ENCODE measurements around the gene SORBS2.
A peak's percentile ranks its signal among the peaks of the same experiment; 100 is the strongest.

Gene SORBS2

DNA sequence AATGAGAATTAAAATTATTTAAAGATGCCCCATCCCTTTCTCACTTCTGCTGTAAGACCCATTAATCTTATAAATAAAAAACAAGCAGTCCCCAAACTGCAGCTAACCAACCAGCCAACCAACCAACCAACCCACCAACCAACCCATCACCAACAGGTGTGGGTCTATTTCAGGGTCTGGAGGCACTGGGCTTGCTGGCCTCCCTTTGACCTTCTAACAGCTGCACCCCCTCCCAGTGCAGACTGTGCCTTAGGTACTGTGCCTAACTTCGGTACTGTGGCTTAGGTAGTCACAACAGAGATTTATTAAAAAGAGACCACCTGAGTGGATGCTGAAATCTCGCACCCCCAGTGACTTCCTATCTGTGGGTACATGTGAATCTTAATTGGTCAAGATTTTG, 128.1 kb downstream of the SORBS2 start:
- H3K27ac ChIP-seq: no peak overlapping the region
- DNase-seq (ENCODE audit: low spot score): no peak
- ChIA-PET CTCF (no interaction called here), POLR2A (ENCODE audit: low non-redundant PET) (no interaction called here)
- TF ChIP-seq, protein P1, sequence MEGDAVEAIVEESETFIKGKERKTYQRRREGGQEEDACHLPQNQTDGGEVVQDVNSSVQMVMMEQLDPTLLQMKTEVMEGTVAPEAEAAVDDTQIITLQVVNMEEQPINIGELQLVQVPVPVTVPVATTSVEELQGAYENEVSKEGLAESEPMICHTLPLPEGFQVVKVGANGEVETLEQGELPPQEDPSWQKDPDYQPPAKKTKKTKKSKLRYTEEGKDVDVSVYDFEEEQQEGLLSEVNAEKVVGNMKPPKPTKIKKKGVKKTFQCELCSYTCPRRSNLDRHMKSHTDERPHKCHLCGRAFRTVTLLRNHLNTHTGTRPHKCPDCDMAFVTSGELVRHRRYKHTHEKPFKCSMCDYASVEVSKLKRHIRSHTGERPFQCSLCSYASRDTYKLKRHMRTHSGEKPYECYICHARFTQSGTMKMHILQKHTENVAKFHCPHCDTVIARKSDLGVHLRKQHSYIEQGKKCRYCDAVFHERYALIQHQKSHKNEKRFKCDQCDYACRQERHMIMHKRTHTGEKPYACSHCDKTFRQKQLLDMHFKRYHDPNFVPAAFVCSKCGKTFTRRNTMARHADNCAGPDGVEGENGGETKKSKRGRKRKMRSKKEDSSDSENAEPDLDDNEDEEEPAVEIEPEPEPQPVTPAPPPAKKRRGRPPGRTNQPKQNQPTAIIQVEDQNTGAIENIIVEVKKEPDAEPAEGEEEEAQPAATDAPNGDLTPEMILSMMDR (conservative IDR thresholded peaks at IDR 0.05; ENCODE audit: low read depth): no peak

DNA sequence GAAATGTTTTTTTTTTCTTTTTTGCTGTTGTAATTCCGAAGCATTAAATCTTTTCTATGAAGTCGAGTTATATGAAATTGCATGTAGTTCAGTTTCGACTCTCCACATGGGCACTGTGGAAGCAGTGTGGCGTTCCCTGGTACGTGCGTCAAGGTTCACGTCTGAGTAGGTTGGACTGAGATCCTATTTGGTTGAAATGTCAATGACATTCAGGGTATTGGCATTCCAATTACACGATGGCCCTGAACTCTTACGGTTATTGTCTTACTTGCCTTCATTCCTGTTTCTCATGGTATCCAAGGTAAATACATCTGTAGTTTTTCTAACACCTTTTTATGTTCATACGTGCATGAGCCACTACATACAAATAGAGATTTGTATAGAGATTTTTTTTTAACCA, 128.8 kb downstream of the SORBS2 start:
- POLR2A ChIA-PET (ENCODE audit: low non-redundant PET): no interaction called here
- CTCF ChIA-PET: no interaction called here
- TF ChIP-seq, protein P1 (conservative IDR thresholded peaks at IDR 0.05; ENCODE audit: low read depth): no peak
- DNase-seq (ENCODE audit: low spot score): no peak
- no peak overlapping the region for H3K27ac ChIP-seq

GRCh38 chr4:185682236-185682635, 129.8 kb downstream of the SORBS2 start:
- no peak overlapping the region for H3K27ac ChIP-seq
- CTCF ChIA-PET: no interaction called here
- POLR2A ChIA-PET (ENCODE audit: low non-redundant PET): no interaction called here
- TF ChIP-seq, protein P1 (conservative IDR thresholded peaks at IDR 0.05; ENCODE audit: low read depth): no peak
- DNase-seq (ENCODE audit: low spot score): peak; percentile 51

- no peak overlapping the region for H3K27ac ChIP-seq
- POLR2A ChIA-PET (ENCODE audit: low non-redundant PET): no interaction called here
- CTCF ChIA-PET: no interaction called here
- TF ChIP-seq, protein P1 (conservative IDR thresholded peaks at IDR 0.05; ENCODE audit: low read depth): no peak
- no peak for DNase-seq (ENCODE audit: low spot score)
Measured at GRCh38 chr4:185681604-185682003, 130.4 kb downstream of the SORBS2 start.

DNA sequence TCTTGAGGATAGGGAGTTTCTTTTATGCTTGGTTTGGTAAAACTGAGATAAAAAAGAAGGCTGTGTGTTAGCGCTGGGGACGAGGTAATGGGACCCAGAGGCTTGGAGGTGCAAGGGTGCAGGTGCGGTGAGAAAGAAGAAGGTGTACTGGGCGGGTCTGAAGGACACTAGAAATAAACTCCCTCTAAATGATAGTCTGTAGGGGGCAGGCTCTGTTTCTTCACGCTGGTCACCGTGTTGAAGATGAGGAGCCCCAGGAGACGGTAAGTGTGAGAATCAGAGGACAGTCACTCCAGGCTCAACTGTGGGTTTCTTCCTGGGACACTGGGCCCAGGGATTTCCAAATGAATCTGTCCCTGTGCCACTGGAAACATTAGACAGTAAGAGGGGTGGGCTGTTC, 131.4 kb downstream of the SORBS2 start:
- ChIA-PET POLR2A (ENCODE audit: low non-redundant PET) (no interaction called here), CTCF (no interaction called here)
- H3K27ac ChIP-seq: no peak overlapping the region
- no peak for DNase-seq (ENCODE audit: low spot score)
- TF ChIP-seq, protein P1 (conservative IDR thresholded peaks at IDR 0.05; ENCODE audit: low read depth): no peak

- CTCF ChIA-PET: no interaction called here
- DNase-seq (ENCODE audit: low spot score): no peak
- POLR2A ChIA-PET (ENCODE audit: low non-redundant PET): no interaction called here
- no peak overlapping the region for H3K27ac ChIP-seq
- TF ChIP-seq, protein P1 (conservative IDR thresholded peaks at IDR 0.05; ENCODE audit: low read depth): no peak
Measured at GRCh38 chr4:185679523-185679922, 132.5 kb downstream of the SORBS2 start.
